DND-41 (cell line): ENCODE measurements around the gene CD320.

Experiments
- ATAC-seq: fragments of 200-7000 bp; cut with Tn5 transposase; 3 replicates; pipeline ENCODE4 v1.9.1; 2021; ENCODE audit warnings: low read depth; ENCODE audit not compliant: insufficient read depth
- DNase-seq: peaks from one replicate; pipeline ENCODE4 v3.0.0-alpha.2; 2020
- H2AFZ ChIP-seq: 2 replicates; pipeline ENCODE4 v1.6.0; 2012; ENCODE audit warnings: low read depth, low read length
- H3K27ac ChIP-seq: 2 replicates; pipeline ENCODE4 v1.5.1; 2012; ENCODE audit warnings: low read length, inconsistent platforms
- H3K27me3 ChIP-seq: fragments of 200-600 bp; sonication (generic); 2 replicates; pipeline ENCODE4 v1.6.0; 2012; ENCODE audit warnings: low read length, mild to moderate bottlenecking, inconsistent platforms; ENCODE audit not compliant: insufficient read depth, poor library complexity
- H3K36me3 ChIP-seq: 2 replicates; pipeline ENCODE4 v1.5.1; 2012; ENCODE audit warnings: low read length, inconsistent platforms; ENCODE audit not compliant: insufficient read depth
- H3K4me1 ChIP-seq: 2 replicates; pipeline ENCODE4 v1.5.1; 2012; ENCODE audit warnings: mild to moderate bottlenecking, low read length; ENCODE audit not compliant: insufficient read depth
- H3K4me2 ChIP-seq: 2 replicates; pipeline ENCODE4 v1.6.0; 2012; ENCODE audit warnings: mild to moderate bottlenecking, moderate library complexity, low read length, inconsistent platforms; ENCODE audit not compliant: insufficient read depth
- H3K4me3 ChIP-seq, 2 experiments: fragments of 200-600 bp in 1 of 2; shearing (Covaris generic) in 1 of 2; 2 replicates each; pipeline ENCODE4 v1.5.1; 2012 to 2016; ENCODE audit warnings: inconsistent platforms in 2 of 2, low read length in 2 of 2, mild to moderate bottlenecking in 2 of 2, low read depth in 1 of 2, moderate library complexity in 1 of 2
- H3K79me2 ChIP-seq: 2 replicates; pipeline ENCODE4 v1.6.0; 2012; ENCODE audit warnings: low read length, inconsistent platforms; ENCODE audit not compliant: insufficient read depth
- H3K9ac ChIP-seq: 2 replicates; pipeline ENCODE4 v1.6.0; 2012; ENCODE audit warnings: low read depth, mild to moderate bottlenecking, inconsistent platforms, low read length, moderate library complexity
- H3K9me3 ChIP-seq: 2 replicates; pipeline ENCODE4 v1.5.1; 2012; ENCODE audit warnings: low read length, moderate library complexity, mild to moderate bottlenecking, inconsistent platforms; ENCODE audit not compliant: insufficient read depth, severe bottlenecking
- H4K20me1 ChIP-seq: 2 replicates; pipeline ENCODE4 v1.6.0; 2012; ENCODE audit warnings: low read length; ENCODE audit not compliant: insufficient read depth
- CTCF ChIP-seq: IDR thresholded peaks from 2 replicates; pipeline ENCODE4 v1.5.1; 2012; ENCODE audit warnings: borderline replicate concordance, low read length, moderate library complexity, mild to moderate bottlenecking; ENCODE audit not compliant: poor library complexity, severe bottlenecking; ENCODE audit errors: extremely low read depth
- EZH2 ChIP-seq: IDR thresholded peaks from 3 replicates; pipeline ENCODE4 v1.6.1; 2012; ENCODE audit warnings: borderline replicate concordance, low read depth, mild to moderate bottlenecking, moderate library complexity, low read length, inconsistent platforms; ENCODE audit not compliant: severe bottlenecking

The CD320 gene

GRCh38 chr19:8252922-8253589 is 55.1 kb downstream of the CD320 start:
- Histone ChIP-seq H3K4me3 (no peak overlapping the region), H3K36me3 (no peaks in the 10 kb centered on the region), H3K9me3 (no peaks in the 10 kb centered on the region), H3K9ac (no peak overlapping the region), H3K27me3 (no peaks in the 10 kb centered on the region), H3K27ac (no peak overlapping the region), H4K20me1 (no peaks in the 10 kb centered on the region), H3K4me1 (peaks cover 3% of the 10 kb centered on the region; the same call in 1 of the 2 replicates), H3K4me2 (0 out of 2 replicates have a peak overlapping the region, but pooled peaks have one; percentile 14), H2AFZ (peak overlapping the region; percentile 64; the same call in 1 of the 2 replicates), H3K79me2 (no peaks in the 10 kb centered on the region)
- peak; percentile 98 for ATAC-seq
- DNase-seq = peak; percentile 86
- TF ChIP-seq EZH2 (no peak), CTCF (peak; percentile 98)
